GM10266 (cell line): ENCODE data around the gene POLR3G.

ENCODE experiments used
- DNase-seq: peaks from one replicate; pipeline ENCODE4 v3.0.0; 2012; ENCODE audit errors: extremely low spot score
- TF ChIP-seq, protein P1 (sequence below): IDR thresholded peaks from 2 replicates; pipeline ENCODE4 v1.5.1; 2012; ENCODE audit warnings: mild to moderate bottlenecking, low read depth; ENCODE audit not compliant: control insufficient read depth, insufficient read depth; ENCODE audit errors: missing control alignments

Gene POLR3G

DNA sequence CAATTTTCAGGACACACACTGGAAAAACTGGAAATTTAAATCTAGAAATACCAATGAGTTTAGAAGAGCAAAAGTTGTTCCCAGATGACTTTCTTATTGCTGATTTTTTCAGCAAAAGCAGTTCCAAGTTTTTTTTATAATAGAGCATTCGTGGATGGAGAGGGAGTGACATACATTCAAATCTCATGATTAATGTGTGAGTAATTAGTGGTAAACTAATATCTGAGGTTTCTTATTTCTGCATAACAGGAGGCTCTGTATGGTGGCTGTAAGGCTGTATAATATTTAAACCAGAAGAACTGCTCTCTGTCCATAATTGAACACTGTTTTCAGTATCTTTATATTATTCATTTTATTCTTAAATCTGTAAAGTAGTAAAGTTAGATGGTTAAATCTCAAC is 28.9 kb downstream of the POLR3G start:
- DNase-seq: no peak
- TF ChIP-seq, protein P1, sequence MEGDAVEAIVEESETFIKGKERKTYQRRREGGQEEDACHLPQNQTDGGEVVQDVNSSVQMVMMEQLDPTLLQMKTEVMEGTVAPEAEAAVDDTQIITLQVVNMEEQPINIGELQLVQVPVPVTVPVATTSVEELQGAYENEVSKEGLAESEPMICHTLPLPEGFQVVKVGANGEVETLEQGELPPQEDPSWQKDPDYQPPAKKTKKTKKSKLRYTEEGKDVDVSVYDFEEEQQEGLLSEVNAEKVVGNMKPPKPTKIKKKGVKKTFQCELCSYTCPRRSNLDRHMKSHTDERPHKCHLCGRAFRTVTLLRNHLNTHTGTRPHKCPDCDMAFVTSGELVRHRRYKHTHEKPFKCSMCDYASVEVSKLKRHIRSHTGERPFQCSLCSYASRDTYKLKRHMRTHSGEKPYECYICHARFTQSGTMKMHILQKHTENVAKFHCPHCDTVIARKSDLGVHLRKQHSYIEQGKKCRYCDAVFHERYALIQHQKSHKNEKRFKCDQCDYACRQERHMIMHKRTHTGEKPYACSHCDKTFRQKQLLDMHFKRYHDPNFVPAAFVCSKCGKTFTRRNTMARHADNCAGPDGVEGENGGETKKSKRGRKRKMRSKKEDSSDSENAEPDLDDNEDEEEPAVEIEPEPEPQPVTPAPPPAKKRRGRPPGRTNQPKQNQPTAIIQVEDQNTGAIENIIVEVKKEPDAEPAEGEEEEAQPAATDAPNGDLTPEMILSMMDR: no peak

DNA sequence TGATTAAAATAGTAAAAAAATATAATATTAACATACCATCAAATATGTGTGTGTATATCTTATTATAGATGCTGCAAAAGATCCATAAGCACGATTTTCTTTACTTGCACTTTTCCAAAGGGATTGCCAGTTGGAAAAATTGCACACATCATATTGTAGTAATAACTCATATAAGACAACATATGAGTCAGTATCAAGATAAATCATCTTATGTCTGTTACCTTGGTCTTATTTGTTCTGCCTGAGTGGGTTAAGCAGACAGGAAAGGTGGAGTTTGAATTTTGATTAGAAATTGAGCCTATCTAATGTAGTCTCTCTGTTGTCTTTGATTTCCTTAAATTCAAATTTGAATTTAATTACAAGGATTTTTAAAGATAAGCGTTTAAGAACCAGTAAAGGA is 30.1 kb downstream of the POLR3G start:
- no peak for DNase-seq
- TF ChIP-seq, protein P1: no peak

DNA sequence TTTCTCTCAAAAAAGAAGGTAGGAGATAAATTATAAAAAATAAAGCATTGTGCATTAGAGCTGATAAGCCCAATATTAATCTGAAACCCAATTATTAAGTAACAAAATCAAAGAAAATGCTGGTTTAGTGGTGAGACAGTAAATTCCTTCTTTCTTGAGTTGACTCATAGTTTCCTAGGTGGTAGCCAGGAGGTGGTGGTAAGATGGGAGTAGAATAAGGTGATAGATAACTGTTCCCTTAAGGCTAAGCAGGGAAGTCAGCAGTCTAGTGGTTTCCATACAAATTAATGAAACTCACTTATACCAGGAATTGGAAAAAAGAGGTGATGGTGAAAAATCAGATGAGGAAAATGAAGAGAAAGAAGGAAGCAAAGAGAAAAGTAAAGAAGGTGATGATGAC is 31.6 kb downstream of the POLR3G start:
- DNase-seq: no peak
- TF ChIP-seq, protein P1: no peak

DNA sequence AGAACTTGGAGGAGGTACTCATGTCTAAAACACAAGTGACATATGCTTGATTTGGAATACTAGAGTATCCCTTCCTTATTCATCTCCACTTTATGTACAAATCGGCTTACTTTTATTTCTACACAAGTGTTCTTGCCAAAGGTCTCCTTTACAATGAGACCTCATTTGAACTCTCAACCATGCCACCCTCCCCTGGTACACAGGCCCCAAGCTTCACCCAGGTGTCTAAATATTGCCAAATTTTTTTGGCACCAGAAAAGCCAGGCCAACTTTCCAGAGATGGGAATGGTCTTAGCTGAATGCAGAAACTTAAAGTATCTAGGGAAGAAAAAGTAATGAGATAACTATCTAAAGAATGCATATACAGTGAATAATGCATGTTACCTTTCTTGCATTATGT is 35.8 kb downstream of the POLR3G start:
- no peak for DNase-seq
- TF ChIP-seq, protein P1: no peak

DNA sequence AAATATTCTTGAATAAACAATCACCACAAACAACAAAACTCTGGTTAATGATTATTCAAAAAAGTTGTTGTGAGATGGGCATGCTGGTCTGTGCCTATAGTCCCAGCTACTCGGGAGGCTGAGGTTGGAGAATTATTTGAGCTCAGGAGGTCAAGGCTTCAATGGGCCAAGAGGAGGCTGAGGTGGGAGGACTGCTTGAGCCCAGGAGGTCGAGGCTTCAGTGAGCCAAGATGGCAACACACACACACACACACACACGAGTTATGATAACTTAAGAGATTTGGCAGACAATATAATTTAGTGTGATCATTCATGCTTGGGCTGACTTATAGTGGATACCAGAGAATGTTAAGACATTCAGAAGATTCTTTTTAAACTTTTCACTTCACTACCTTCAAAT is 39.9 kb downstream of the POLR3G start:
- TF ChIP-seq, protein P1: no peak
- DNase-seq: no peak

DNA sequence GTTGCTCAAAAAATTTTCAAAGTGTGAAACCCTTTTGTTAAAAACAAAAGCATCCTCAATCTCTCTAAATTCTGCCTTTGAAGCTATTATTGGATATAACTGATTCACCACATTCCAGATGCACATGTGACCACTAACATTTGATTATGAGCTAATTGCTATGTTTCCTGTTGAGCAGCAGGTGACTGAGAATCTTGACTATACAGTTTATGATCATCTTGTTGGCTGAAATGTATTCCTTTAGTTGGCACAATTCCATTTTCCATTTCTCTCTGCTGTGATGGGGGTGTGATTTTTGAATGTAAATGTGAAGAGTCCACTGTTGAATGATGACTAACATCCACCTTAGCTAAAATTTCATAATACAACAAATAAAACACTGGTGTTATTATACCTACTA is 44.0 kb downstream of the POLR3G start:
- no peak for DNase-seq
- TF ChIP-seq, protein P1: no peak

DNA sequence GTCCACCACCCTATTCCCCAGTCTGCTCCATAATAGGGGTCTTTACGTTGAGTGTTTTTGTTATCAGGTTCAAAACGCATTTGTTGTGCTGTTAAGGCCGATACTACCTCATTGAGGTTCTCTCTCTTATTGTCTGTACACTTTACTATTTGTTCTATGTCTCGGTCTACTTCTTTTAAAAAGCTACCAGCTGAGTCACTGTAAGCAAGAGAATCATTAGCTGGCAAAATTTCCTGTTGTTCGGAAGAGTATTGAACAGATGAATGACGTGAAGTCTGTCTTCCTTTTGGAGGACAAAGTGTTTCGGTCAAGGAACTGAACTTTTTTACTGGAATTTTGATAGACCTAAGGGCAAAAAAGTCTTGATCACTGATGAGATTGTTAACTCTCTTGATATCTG is 44.4 kb downstream of the POLR3G start:
- no peak for DNase-seq
- TF ChIP-seq, protein P1: no peak
